Endothelial cell of umbilical vein (primary cell): ENCODE measurements around the gene SCGB2A2. TPM values are rescaled to one million over a fixed set of nuclear protein-coding genes. Genes with fewer than 3 reads are reported as not detected.

Source experiments
- BruUV-seq: library from RNA; stranded (reverse); fragments of 400-500 nt; replicated peaks from 2 replicates; lab custom pipeline; 2021; lab: Mats Ljungman, UMichigan
- CTCF ChIA-PET: fragments of 300-600, 350-600 bp; sonication (Branson Sonifier 250); formaldehyde crosslinking; loops from one replicate; lab custom pipeline; 2021; ENCODE audit warnings: antibody characterized with exemption, inconsistent platforms; lab: Charles Lee
- POLR2A ChIA-PET: fragments of 300-600, 350-600 bp; sonication (Branson Sonifier 250); formaldehyde crosslinking; loops from one replicate; lab custom pipeline; 2021; ENCODE audit warnings: antibody characterized with exemption, inconsistent platforms; lab: Charles Lee
- DNase-seq: peaks from one replicate; pipeline ENCODE4 v3.0.0-alpha.2; 2011; ENCODE audit warnings: low read depth, low spot score
- FAIRE-seq: peaks from 2 replicates; lab custom pipeline; 2011; peaks lifted over from hg19 to GRCh38; lab: Jason Lieb, UNC
- H2AFZ ChIP-seq: 2 replicates; pipeline ENCODE4 v1.6.0; 2012; ENCODE audit warnings: low read depth, low read length, control low read depth, inconsistent platforms
- H3K27ac ChIP-seq: 2 replicates; pipeline ENCODE4 v1.5.1; 2011; ENCODE audit warnings: low read depth, mild to moderate bottlenecking, control low read depth, low read length, moderate library complexity; ENCODE audit not compliant: insufficient read depth
- H3K27me3 ChIP-seq, 2 experiments: 2 replicates each; pipeline versions ENCODE4 v1.6.0 to v1.6.1; 2011; ENCODE audit warnings: low read length in 2 of 2, mixed read lengths in 1 of 2; ENCODE audit not compliant: control insufficient read depth in 2 of 2, insufficient read depth in 2 of 2
- H3K36me3 ChIP-seq, 2 experiments: 2 replicates in 1 of 2; 3 replicates in 1 of 2; pipeline ENCODE4 v1.5.1; 2011; ENCODE audit warnings: low read length in 2 of 2, mild to moderate bottlenecking in 1 of 2, moderate library complexity in 1 of 2; ENCODE audit not compliant: control insufficient read depth in 2 of 2, insufficient read depth in 2 of 2; ENCODE audit errors: extremely low read depth in 1 of 2
- H3K4me1 ChIP-seq: 3 replicates; pipeline ENCODE4 v1.5.1; 2011; ENCODE audit warnings: mild to moderate bottlenecking, low read length; ENCODE audit not compliant: control insufficient read depth, insufficient read depth; ENCODE audit errors: extremely low read depth
- H3K4me2 ChIP-seq: 2 replicates; pipeline ENCODE4 v1.6.1; 2011; ENCODE audit warnings: low read length, control low read depth, mixed read lengths; ENCODE audit not compliant: insufficient read depth
- H3K4me3 ChIP-seq, 3 experiments: fragments of 200-600 bp in 1 of 3; sonication (generic), shearing (Covaris generic) in 1 of 3; replicated peaks in 1 of 3; 2 replicates each; pipeline ENCODE4 v1.5.1; 2011 to 2016; ENCODE audit warnings: control low read depth in 3 of 3, low read length in 3 of 3, mild to moderate bottlenecking in 2 of 3, inconsistent platforms in 1 of 3, low read depth in 1 of 3, moderate library complexity in 1 of 3; ENCODE audit not compliant: insufficient read depth in 1 of 3
- H3K79me2 ChIP-seq: 2 replicates; pipeline ENCODE4 v1.6.0; 2012; ENCODE audit warnings: low read length, inconsistent platforms; ENCODE audit not compliant: control insufficient read depth, insufficient read depth
- H3K9ac ChIP-seq: replicated peaks from 2 replicates; pipeline ENCODE3; 2011; ENCODE audit warnings: low read length, control low read depth; ENCODE audit not compliant: insufficient read depth; ENCODE audit errors: extremely low read depth
- H3K9me1 ChIP-seq: replicated peaks from 3 replicates; pipeline ENCODE4 v1.6.0; 2011; ENCODE audit warnings: mild to moderate bottlenecking, low read length; ENCODE audit not compliant: control insufficient read depth, insufficient read depth; ENCODE audit errors: extremely low read depth
- H3K9me3 ChIP-seq: replicated peaks from 2 replicates; pipeline ENCODE4 v1.5.1; 2012; ENCODE audit warnings: low read length, inconsistent platforms; ENCODE audit not compliant: control insufficient read depth, insufficient read depth
- H4K20me1 ChIP-seq: replicated peaks from 2 replicates; pipeline ENCODE3; 2011; ENCODE audit warnings: mild to moderate bottlenecking, low read length; ENCODE audit not compliant: control insufficient read depth, insufficient read depth; ENCODE audit errors: extremely low read depth
- CTCF ChIP-seq, 2 donors: IDR thresholded peaks; 1 replicate in 1 of 2; 2 replicates in 1 of 2; pipeline ENCODE4 v1.5.1; 2011; ENCODE audit warnings: low read length in 2 of 2, mild to moderate bottlenecking in 2 of 2, moderate library complexity in 2 of 2, control low read depth in 1 of 2, inconsistent platforms in 1 of 2, low read depth in 1 of 2; ENCODE audit not compliant: insufficient read depth in 1 of 2; ENCODE audit errors: extremely low read depth in 1 of 2
- EZH2 ChIP-seq: IDR thresholded peaks from 2 replicates; pipeline ENCODE4 v1.6.1; 2012; ENCODE audit warnings: borderline replicate concordance, low read depth, mild to moderate bottlenecking, moderate library complexity, low read length, inconsistent platforms; ENCODE audit not compliant: severe bottlenecking
- FOS ChIP-seq: IDR thresholded peaks from 2 replicates; pipeline ENCODE4 v1.6.1; 2011; ENCODE audit warnings: mild to moderate bottlenecking, low read length, moderate library complexity, borderline replicate concordance; ENCODE audit not compliant: insufficient read depth
- GATA2 ChIP-seq: IDR thresholded peaks from 2 replicates; pipeline ENCODE4 v1.7.0; 2011; ENCODE audit warnings: low read depth, mild to moderate bottlenecking, moderate library complexity, mixed read lengths, low read length; ENCODE audit not compliant: insufficient read length, insufficient read depth
- JUN ChIP-seq: IDR thresholded peaks from 2 replicates; pipeline ENCODE4 v1.6.1; 2011; ENCODE audit warnings: borderline replicate concordance, low read depth; ENCODE audit not compliant: insufficient read length, insufficient read depth
- MAX ChIP-seq: IDR thresholded peaks from 2 replicates; pipeline ENCODE4 v1.6.1; 2011; ENCODE audit not compliant: insufficient read depth, insufficient read length
- MYC ChIP-seq: IDR thresholded peaks from one replicate; pipeline ENCODE4 v1.6.1; 2011; ENCODE audit warnings: mild to moderate bottlenecking, low read depth, low read length
- POLR2A ChIP-seq: IDR thresholded peaks from 2 replicates; pipeline ENCODE4 v1.6.1; 2012; ENCODE audit warnings: low read depth, mild to moderate bottlenecking, control low read depth, low read length
- POLR2AphosphoS5 ChIP-seq: IDR thresholded peaks from 2 replicates; pipeline ENCODE4 v1.6.1; 2012; ENCODE audit warnings: low read depth, mild to moderate bottlenecking, control low read depth, low read length, moderate library complexity; ENCODE audit not compliant: insufficient read depth
- dilution Hi-C: fragments of 300-500 bp; cut with MboI; formaldehyde crosslinking; loops from one replicate; pipeline ENCODE4 v1.15.0; 2019; ENCODE audit warnings: low sequenced_read_pairs; ENCODE audit not compliant: extremely low pct_ligation_motif_present
- intact Hi-C: fragments of 100-400 bp; cut with micrococcal nuclease; formaldehyde crosslinking; loops from one replicate; pipeline ENCODE4 v1.10.0; 2022
- polyA plus RNA-seq, 4 experiments: library from polyadenylated mRNA; depleted of rRNA in 3 of 4; stranded (reverse) in 3 of 4; unstranded in 1 of 4; fragments of >200 nt; gene quantifications; 2 replicates each; pipeline versions ENCODE4 v1.2.1 to v1.2.3, GENCODE V29; 2011 to 2012; ENCODE audit warnings: missing spikeins in 1 of 4
- total RNA-seq: library from RNA; stranded (reverse); gene quantifications from 2 replicates; pipeline ENCODE4 v1.2.3, GENCODE V29; 2021

Gene SCGB2A2
- total and polyA plus RNA-seq, 2 donors (not counting 3 experiments of a cell fraction or from before 2014, with no cell fraction given) = not detected

GRCh38 chr11:62309991-62310390 is 40.0 kb downstream of the SCGB2A2 start:
- Histone ChIP-seq H3K4me1 (no peaks in the 10 kb centered on the region), H4K20me1 (no peaks in the 10 kb centered on the region), H3K9ac (no peak overlapping the region), H3K4me2 (no peak overlapping the region), H2AFZ (no peak overlapping the region), H3K36me3 (no peaks in the 10 kb centered on the region), H3K9me3 (no peaks in the 10 kb centered on the region), H3K27me3 (peaks cover 16 to 21% of the 10 kb centered on the region in 2 experiments), H3K4me3 (no peak overlapping the region), H3K27ac (no peak overlapping the region), H3K9me1 (no peaks in the 10 kb centered on the region), H3K79me2 (no peaks in the 10 kb centered on the region)
- POLR2A ChIA-PET = no interaction called here
- dilution Hi-C loops = no loop called here
- no TSS peak for BruUV-seq
- intact Hi-C loops = no loop called here
- FAIRE-seq (no peak), DNase-seq (no peak)
- CTCF ChIA-PET = interaction anchor here (1.1 to 3.8 kb wide), 5 partner anchors 30 to 513 kb away, joined by 4 to 65 read pairs (median 4); no protein-coding TSS in a partner anchor
- no peak for TF ChIP-seq FOS
- TF ChIP-seq EZH2 = no peak
- TF ChIP-seq CTCF (IDR thresholded peaks at IDR 0.05; ENCODE audit: extremely low read depth in 1 of 2, insufficient read depth in 1 of 2, low read depth in 1 of 2, low read length in 2 of 2) = no peak
- no peak for TF ChIP-seq MYC
- no peak for TF ChIP-seq JUN
- no peak for TF ChIP-seq POLR2AphosphoS5
- no peak for TF ChIP-seq MAX
- TF ChIP-seq GATA2 = no peak
- TF ChIP-seq POLR2A = no peak
